Vagina (tissue), 2 donors: ENCODE data around the gene DPH7. TPM values are rescaled to one million over a fixed set of nuclear protein-coding genes. Genes with fewer than 3 reads are reported as not detected.

Experiments
- DNase-seq, 2 donors: peaks; one replicate each; pipeline ENCODE4 v3.0.0-alpha.2; 2017; ENCODE audit errors: extremely low spot score in 2 of 2
- H3K27ac ChIP-seq: fragments of 200-600 bp; sonication (generic); one replicate; pipeline ENCODE4 v1.5.1; 2019
- H3K27me3 ChIP-seq: fragments of 200-600 bp; sonication (generic); one replicate; pipeline ENCODE4 v1.5.1; 2019
- H3K36me3 ChIP-seq, 2 donors: fragments of 200-600 bp; sonication (generic); one replicate each; pipeline ENCODE4 v1.5.1; 2017 to 2019
- H3K4me1 ChIP-seq: fragments of 200-600 bp; sonication (generic); one replicate; pipeline ENCODE4 v1.5.1; 2019
- H3K4me3 ChIP-seq, 2 donors: fragments of 200-600 bp; sonication (generic); 1 replicate in 1 of 2; 2 replicates in 1 of 2; pipeline ENCODE4 v1.5.1; 2016 to 2019
- H3K9me3 ChIP-seq: fragments of 200-600 bp; sonication (generic); one replicate; pipeline ENCODE4 v1.5.1; 2019
- POLR2A ChIP-seq, 2 donors: fragments of 450-650 bp; IDR thresholded peaks; one replicate each; pipeline ENCODE4 v1.6.1; 2017; ENCODE audit warnings: antibody characterized with exemption in 2 of 2, mild to moderate bottlenecking in 2 of 2, moderate library complexity in 2 of 2
- POLR2AphosphoS5 ChIP-seq, 2 donors: sonication (generic); formaldehyde crosslinking; IDR thresholded peaks; one replicate each; pipeline ENCODE4 v1.9.0; 2017; ENCODE audit warnings: antibody characterized with exemption in 2 of 2, mild to moderate bottlenecking in 2 of 2, low read depth in 1 of 2; ENCODE audit not compliant: insufficient read depth in 1 of 2
- intact Hi-C: fragments of 100-400 bp; cut with DNase I; formaldehyde crosslinking; loops from one replicate; pipeline ENCODE4 v1.15.1; 2023
- total RNA-seq: library from RNA; depleted of rRNA; stranded (reverse); fragments of >200 nt; gene quantifications from one replicate; pipeline ENCODE4 v1.2.3, GENCODE V29; 2016
- TF ChIP-seq, protein P1 (sequence below), 3 experiments: fragments of 450-650 bp in 2 of 3; fragments of 200-600 bp in 1 of 3; sonication (generic) in 1 of 3; IDR thresholded peaks; one replicate each; pipeline ENCODE4 v1.5.1; 2017 to 2019; ENCODE audit warnings: antibody characterized with exemption in 3 of 3, mild to moderate bottlenecking in 2 of 3, moderate library complexity in 2 of 3

DPH7 gene
- total RNA-seq, 1 donor from 2014 or later: 32.9 TPM

DNA sequence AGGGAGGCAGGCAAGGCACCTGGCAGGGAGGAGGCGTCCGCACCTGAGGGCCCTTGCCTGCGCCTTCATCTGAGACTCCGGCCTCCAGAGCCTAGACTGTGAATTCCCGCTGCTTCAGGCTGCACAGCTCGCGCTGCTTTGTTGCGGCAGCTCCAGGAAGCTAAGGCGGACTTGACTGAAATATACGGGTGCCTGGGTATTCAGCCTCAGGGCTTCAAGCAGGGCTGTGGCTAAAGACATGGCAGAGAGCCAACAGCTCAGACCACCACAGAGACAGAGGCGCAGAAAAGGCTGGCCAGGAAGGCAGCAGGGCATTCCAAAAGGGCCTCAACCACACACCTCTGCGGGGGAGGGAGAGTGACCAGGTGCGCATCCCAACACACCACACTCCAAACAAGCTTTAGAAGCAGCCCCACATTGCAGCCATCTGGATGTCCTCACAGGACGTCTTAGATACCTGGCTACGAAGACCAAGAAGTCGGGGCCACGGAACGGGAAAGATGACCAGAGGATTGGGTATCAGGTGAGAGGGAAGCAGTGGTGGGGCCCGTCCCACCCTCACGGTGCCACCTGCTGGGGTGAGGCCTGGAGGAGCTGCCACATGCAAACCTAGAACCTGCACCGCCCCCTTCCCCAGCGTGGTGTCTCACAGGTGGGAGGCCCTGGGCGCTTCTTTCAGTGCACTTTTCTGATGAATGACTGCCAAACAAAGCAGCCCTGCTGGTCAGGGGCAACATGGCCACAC, 1.7 kb upstream of the DPH7 start:
- Histone ChIP-seq H3K36me3 (peaks cover 0 to 44% of the 10 kb centered on the region in 2 donors), H3K27ac (no peak overlapping the region), H3K4me1 (peaks cover 37% of the 10 kb centered on the region), H3K27me3 (no peaks in the 10 kb centered on the region), H3K9me3 (no peaks in the 10 kb centered on the region), H3K4me3 (no peak overlapping the region)
- intact Hi-C loops: no loop called here
- DNase-seq: no peak
- TF ChIP-seq POLR2A (IDR thresholded peaks at IDR 0.05): no peak
- TF ChIP-seq, protein P1, sequence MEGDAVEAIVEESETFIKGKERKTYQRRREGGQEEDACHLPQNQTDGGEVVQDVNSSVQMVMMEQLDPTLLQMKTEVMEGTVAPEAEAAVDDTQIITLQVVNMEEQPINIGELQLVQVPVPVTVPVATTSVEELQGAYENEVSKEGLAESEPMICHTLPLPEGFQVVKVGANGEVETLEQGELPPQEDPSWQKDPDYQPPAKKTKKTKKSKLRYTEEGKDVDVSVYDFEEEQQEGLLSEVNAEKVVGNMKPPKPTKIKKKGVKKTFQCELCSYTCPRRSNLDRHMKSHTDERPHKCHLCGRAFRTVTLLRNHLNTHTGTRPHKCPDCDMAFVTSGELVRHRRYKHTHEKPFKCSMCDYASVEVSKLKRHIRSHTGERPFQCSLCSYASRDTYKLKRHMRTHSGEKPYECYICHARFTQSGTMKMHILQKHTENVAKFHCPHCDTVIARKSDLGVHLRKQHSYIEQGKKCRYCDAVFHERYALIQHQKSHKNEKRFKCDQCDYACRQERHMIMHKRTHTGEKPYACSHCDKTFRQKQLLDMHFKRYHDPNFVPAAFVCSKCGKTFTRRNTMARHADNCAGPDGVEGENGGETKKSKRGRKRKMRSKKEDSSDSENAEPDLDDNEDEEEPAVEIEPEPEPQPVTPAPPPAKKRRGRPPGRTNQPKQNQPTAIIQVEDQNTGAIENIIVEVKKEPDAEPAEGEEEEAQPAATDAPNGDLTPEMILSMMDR (IDR thresholded peaks at IDR 0.05): no peak
- TF ChIP-seq POLR2AphosphoS5 (IDR thresholded peaks at IDR 0.05; ENCODE audit: insufficient read depth in 1 of 2, low read depth in 1 of 2): no peak

DNA sequence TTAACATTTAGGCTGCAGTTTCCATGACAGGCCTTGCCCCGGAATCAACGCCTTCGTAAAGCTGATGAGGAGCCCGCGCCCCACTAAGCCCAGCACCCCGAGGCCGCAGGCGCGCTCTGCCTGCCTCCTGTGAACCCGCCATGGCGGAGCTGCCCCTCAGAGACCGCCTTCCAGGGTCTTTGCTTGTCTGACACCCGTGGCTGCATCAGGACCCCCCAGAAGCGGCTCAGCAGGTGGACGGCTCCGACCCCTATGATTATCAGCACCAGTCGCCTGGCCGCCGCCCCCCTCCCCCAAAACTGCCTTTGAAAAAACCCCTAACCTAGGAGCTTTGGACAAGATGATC, 507 bp upstream of the DPH7 start:
- Histone ChIP-seq H3K4me1 (peaks cover 38% of the 10 kb centered on the region), H3K9me3 (no peaks in the 10 kb centered on the region), H3K36me3 (peaks cover 0 to 43% of the 10 kb centered on the region in 2 donors), H3K4me3 (peak overlapping the region; percentile 92 to 98), H3K27ac (peak overlapping the region; percentile 60), H3K27me3 (no peaks in the 10 kb centered on the region)
- TF ChIP-seq, protein P1 (IDR thresholded peaks at IDR 0.05): no peak
- TF ChIP-seq POLR2A (IDR thresholded peaks at IDR 0.05): no peak
- TF ChIP-seq POLR2AphosphoS5 (IDR thresholded peaks at IDR 0.05; ENCODE audit: insufficient read depth in 1 of 2, low read depth in 1 of 2): peak in 1 of 2 donors; percentile 9
- intact Hi-C loops: no loop called here
- no peak for DNase-seq

DNA sequence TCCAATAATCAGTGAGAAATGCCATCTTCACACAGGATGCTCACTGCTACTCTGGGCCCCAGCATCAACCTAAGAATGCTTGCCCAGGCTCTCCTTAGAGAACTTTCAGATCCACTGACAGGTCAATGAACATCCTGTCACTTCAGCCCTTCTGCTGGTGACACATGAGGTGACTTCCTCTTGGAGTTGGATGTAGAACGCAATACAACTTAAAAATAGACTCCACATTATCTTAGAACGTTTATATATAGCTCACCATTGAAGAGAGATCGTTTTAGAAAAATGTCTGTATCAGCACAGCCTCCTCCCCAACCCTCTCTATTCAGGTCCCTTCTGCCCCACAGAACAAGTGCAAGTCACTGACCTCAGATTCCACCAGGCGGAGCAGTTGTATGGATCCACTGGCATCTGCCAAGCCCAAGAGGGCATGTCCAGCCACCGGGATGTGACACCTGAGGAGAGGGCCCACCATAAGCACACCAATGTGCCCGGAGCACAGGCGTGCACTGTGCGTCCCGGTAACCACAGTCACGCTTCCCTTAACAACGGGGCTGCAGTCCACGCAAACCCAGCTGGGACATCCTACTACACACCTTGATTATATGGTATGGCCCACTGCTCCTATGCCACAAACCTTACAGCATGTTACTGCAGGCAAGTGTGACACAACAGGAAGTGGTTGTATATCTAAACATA, 2.9 kb downstream of the DPH7 start:
- H3K4me3 ChIP-seq: no peak overlapping the region
- no peaks in the 10 kb centered on the region for H3K9me3 ChIP-seq
- peaks cover 38% of the 10 kb centered on the region for H3K4me1 ChIP-seq
- H3K36me3 ChIP-seq: peaks cover 0 to 44% of the 10 kb centered on the region in 2 donors
- intact Hi-C loops: loop anchor here (2.0 kb wide), 2 partner anchors 13 to 75 kb away; no protein-coding TSS in a partner anchor
- TF ChIP-seq, protein P1 (IDR thresholded peaks at IDR 0.05): no peak
- TF ChIP-seq POLR2AphosphoS5 (IDR thresholded peaks at IDR 0.05; ENCODE audit: insufficient read depth in 1 of 2, low read depth in 1 of 2) (no peak), POLR2A (IDR thresholded peaks at IDR 0.05) (no peak)
- DNase-seq: no peak
- H3K27ac ChIP-seq: no peak overlapping the region
- no peaks in the 10 kb centered on the region for H3K27me3 ChIP-seq

DNA sequence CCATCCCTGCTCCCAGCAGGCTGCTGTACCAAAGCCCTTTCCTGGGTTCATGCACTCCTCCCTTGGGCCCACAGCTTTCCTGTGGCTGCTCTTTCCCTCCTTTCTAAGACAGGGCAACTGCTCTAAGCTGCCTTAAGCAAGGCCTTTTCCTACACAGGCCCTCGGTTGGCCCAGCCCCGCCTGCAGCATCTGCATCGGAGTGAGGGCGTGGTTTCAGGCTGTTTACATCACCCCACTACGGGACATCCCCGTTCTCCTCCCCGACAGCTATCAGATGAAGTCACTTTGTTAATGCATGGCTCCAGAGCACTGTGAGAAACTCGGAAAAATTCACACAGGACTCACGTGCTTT, 3.4 kb downstream of the DPH7 start:
- Histone ChIP-seq H3K4me3 (no peak overlapping the region), H3K27me3 (no peaks in the 10 kb centered on the region), H3K36me3 (peaks cover 0 to 43% of the 10 kb centered on the region in 2 donors), H3K27ac (no peak overlapping the region), H3K4me1 (peaks cover 38% of the 10 kb centered on the region), H3K9me3 (no peaks in the 10 kb centered on the region)
- intact Hi-C loops: no loop called here
- no peak for TF ChIP-seq POLR2A (IDR thresholded peaks at IDR 0.05)
- no peak for TF ChIP-seq POLR2AphosphoS5 (IDR thresholded peaks at IDR 0.05; ENCODE audit: insufficient read depth in 1 of 2, low read depth in 1 of 2)
- TF ChIP-seq, protein P1 (IDR thresholded peaks at IDR 0.05): no peak
- no peak for DNase-seq

DNA sequence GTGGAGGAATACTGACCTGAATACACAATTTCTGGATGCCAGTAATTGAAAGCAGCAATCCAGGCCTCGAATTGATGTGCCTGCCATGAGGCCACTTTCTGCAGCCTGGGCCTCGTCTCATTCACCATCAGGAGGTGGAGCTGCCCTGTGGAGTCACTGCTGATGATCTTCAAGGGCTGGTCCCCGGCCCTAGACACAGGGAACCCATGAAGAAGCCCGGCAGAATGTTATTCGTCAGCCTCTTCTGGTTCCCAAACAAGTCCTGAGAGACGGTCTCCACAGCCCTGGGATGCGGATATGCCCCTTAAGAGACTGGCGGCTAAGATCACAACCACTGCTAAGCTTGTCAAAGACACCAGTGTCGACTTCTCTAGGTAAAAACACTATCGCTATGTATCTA, 4.5 kb downstream of the DPH7 start:
- Histone ChIP-seq H3K9me3 (no peaks in the 10 kb centered on the region), H3K4me3 (no peak overlapping the region), H3K27ac (no peak overlapping the region), H3K4me1 (peaks cover 34% of the 10 kb centered on the region), H3K27me3 (no peaks in the 10 kb centered on the region), H3K36me3 (peaks cover 0 to 43% of the 10 kb centered on the region in 2 donors)
- intact Hi-C loops: no loop called here
- TF ChIP-seq, protein P1 (IDR thresholded peaks at IDR 0.05): no peak
- TF ChIP-seq POLR2AphosphoS5 (IDR thresholded peaks at IDR 0.05; ENCODE audit: insufficient read depth in 1 of 2, low read depth in 1 of 2): no peak
- TF ChIP-seq POLR2A (IDR thresholded peaks at IDR 0.05): no peak
- no peak for DNase-seq
